ENCODE measurements around the gene SLC66A1.
"Not testable (repeated sequence)": the region's sequence is repeated elsewhere in the genome, so short reads cannot be mapped to it uniquely, and the experiment has no call there.

SLC66A1 gene, protein sequence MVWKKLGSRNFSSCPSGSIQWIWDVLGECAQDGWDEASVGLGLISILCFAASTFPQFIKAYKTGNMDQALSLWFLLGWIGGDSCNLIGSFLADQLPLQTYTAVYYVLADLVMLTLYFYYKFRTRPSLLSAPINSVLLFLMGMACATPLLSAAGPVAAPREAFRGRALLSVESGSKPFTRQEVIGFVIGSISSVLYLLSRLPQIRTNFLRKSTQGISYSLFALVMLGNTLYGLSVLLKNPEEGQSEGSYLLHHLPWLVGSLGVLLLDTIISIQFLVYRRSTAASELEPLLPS

DNA sequence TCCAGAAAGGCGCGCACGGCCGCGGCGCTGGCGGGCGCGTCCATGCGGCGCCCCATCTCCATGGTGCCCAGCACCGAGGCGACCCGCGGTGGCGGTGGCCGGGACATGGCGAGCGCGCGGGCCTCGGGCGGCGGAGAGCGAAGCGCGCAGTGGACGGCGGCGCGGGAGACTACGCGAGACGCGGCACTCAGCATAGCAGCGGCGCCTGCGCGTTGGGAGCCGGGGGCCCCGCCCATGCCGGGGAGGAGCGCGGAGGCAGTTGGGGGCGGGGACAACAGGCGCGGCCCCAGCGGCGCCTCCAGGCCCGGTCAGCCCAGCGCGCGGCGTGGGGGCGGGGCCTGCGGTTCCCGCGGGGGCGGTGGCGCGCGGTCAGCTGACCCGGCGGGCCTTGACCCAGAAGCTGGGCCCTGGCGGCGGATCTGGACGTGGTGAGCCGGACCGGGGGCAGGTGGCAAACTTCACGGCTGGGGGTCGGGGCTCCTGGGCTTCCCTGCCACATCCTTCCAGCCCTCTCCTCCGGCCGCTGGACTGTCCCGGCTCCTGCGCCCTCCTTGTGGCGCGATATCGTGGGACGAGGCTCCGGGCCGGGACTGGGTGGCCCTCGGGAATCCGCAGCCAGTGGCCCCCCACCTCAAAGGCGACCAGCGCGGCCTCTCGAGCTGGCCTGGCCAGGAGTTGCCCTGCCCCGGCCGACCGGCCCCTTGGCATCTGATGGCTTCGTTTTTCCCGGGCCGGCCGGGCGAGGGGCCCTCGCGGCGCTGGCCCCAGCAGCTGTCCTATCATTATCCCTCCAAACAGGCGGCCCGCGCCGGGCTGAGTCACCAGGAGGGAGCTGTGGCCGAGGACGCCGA is at the start of gene SLC66A1, which contains the start of gene AKR7A2:
Gene SLC66A1, plus strand, starts transcription at position 396 of the 851 bp plus-strand sequence. CDS start 5,352 bp downstream, outside the sequence.
Gene AKR7A2, minus strand, starts transcription at position 214 of the 851 bp plus-strand sequence. Its CDS starts 20 bp downstream, at position 194.
- no peak for FAIRE-seq

GRCh38 chr1:19262744-19263143 is 49.4 kb upstream of the SLC66A1 start:
- FAIRE-seq, result no peak

GRCh38 chr1:19268445-19268844 is 43.7 kb upstream of the SLC66A1 start:
- FAIRE-seq, result no peak

- FAIRE-seq, result not testable (repeated sequence)
Measured at GRCh38 chr1:19269427-19270342, 42.4 kb upstream of the SLC66A1 start.

GRCh38 chr1:19270343-19270730 is 41.8 kb upstream of the SLC66A1 start:
- not testable (repeated sequence) for FAIRE-seq

- no peak for FAIRE-seq
Measured at GRCh38 chr1:19272064-19272463, 40.1 kb upstream of the SLC66A1 start.

- FAIRE-seq, result no peak
Measured at GRCh38 chr1:19273106-19273843, 38.9 kb upstream of the SLC66A1 start.

DNA sequence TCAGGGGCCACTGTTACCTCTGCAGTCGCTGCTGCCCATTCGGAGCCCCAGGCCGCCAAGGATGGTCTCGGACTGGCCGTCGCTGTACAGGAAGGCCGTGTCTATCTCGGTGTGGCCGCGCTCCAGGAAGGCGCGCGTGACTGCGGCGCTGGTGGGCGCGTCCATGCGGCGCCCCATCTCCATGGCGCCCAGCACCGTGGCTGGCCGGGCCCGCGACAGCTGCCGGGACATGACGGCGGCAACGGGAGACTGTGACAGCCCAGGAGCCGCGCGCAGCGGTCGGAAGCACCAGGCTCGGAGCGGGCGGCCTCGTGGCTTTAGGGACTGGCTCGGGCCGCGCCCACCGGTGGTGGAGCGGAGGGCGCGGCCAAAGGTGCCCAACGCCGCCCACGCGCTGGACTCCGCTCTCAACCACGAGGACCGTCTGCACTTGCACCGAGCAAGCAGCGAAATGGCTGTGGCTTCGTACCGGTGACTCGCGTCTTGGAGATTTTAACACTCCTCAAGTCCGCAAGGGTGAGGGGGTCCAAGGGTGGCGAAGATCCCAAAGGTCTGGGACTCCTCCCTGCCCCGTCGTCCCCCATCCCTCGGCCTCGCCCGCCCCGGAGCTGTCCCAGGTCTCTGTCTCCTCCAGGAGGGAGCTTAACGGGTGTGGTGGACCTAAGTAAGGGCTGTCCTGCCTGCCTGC is 38.1 kb upstream of the SLC66A1 start:
- not testable (repeated sequence) for FAIRE-seq

- no peak for FAIRE-seq
Measured at GRCh38 chr1:19274636-19275035, 37.5 kb upstream of the SLC66A1 start.

- no peak for FAIRE-seq
Measured at GRCh38 chr1:19283891-19284290, 28.2 kb upstream of the SLC66A1 start.

DNA sequence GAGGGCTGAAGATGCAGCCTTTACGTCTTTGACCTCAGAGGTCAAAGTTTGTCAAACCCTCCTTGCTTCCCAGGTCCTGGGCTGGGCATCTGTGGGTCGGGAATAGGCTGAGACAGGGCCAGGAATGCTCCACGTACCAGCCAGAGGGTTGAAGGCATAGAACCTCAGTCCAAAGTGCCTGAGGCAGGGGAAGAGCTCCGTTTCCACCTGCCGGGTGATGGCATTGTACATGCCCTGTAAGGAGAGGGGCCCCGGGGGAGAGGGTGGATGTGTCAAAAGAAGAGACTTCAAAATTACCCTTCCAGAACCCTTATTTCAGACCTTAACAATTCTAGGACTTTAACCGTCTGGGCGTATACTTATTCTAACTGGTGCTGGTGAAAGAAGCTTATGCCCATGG is 27.2 kb upstream of the SLC66A1 start:
- FAIRE-seq, result no peak

- FAIRE-seq, result not testable (repeated sequence)
Measured at GRCh38 chr1:19285366-19285765, 26.8 kb upstream of the SLC66A1 start.

- FAIRE-seq, result not testable (repeated sequence)
Measured at GRCh38 chr1:19285807-19286206, 26.3 kb upstream of the SLC66A1 start.

- no peak for FAIRE-seq
Measured at GRCh38 chr1:19287436-19288185, 24.5 kb upstream of the SLC66A1 start.

DNA sequence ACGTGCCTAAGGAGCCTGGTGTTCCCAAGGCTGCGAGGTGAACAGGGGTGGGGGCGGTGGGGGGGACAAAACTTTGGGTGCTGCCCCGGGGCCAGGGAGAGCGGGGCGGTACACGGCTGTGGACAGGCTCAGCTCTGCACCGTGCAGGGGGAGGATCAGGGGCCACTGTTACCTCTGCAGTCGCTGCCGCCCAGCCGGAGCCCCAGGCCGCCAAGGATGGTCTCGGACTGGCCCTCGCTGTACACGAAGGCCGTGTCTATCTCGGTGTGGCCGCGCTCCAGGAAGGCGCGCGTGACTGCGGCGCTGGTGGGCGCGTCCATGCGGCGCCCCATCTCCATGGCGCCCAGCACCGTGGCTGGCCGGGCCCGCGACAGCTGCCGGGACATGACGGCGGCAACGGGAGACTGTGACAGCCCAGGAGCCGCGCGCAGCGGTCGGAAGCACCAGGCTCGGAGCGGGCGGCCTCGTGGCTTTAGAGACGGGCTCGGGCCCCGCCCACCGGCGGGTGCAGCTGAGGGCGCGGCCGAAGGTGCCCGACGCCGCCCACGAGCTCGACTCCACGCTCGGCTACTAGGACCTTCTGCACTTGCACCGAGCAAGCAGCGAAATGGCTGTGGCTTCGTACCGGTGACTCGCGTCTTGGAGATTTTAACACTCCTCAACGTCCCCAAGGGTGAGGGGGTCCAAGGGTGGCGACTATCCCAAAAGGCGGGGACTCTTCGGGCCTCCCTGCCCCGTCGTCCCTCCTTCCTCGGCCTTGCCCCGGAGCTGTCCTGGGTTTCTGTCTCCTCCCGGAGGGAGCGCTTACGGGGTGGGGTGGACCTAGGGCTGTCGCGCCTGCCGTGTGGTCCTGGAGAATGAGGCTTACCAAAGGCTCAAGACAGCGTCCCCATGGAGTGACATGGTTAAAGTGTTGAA is 23.5 kb upstream of the SLC66A1 start, which contains the start of gene AKR7A3:
Gene AKR7A3, minus strand, starts transcription at position 447 of the 918 bp plus-strand sequence. Its CDS starts 61 bp downstream, at position 386.
- FAIRE-seq, result not testable (repeated sequence)

- FAIRE-seq, result no peak
Measured at GRCh38 chr1:19289244-19289643, 22.9 kb upstream of the SLC66A1 start.

DNA sequence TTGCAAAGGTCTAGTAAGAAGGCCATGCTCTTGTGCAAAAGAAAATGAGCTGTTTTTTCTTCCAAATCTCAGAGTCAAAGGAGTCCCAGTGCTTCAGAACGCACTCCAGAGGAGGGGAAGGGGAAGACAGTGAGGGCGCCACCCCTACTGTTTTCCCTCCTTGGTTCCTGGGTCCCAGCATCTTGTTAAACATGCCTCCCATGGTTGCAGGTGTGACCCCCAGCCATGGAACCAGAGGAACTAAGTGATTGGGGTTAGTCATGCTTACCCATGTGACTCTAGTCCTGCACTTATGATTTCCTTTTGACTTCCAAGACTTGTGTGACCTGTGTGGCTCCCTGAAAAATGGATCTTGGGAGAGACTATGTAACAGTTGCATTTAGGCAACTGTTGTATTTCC is 17.5 kb upstream of the SLC66A1 start:
- no peak for FAIRE-seq

DNA sequence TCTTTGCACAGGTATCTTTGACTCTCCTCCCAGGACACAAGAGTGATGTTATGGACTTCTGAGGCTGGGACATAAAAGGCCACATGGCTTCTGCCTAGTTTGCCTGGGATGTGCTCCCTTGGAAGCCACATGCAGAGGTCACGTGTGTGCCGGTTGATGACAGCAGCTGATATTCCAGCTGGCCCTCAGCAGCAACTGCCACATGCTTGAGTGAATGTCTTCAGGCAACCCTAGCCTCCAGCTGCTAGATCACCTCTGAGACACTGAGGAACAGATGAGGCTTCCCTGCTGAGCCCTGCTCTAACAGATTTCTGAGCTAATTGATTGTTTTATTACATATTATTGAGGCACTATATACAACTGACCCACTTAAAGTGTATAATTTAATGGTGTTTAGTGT is 11.9 kb upstream of the SLC66A1 start:
- no peak for FAIRE-seq

GRCh38 chr1:19304081-19304480 is 8.0 kb upstream of the SLC66A1 start:
- not testable (repeated sequence) for FAIRE-seq

All from A204.1 (cell line).